ENCODE results near the gene DNAJC21. TPM values are rescaled to one million over a fixed set of nuclear protein-coding genes. Genes with fewer than 3 reads are reported as not detected.

Gene DNAJC21
- 10 to 100 TPM; 46.8 to 57.9 (median 56.1) TPM for total RNA-seq
- total RNA-seq (2013): 54.7 TPM

GRCh38 chr5:34929134-34929719 lies at the start of gene DNAJC21:
Gene DNAJC21 (plus strand): TSS chr5:34929559. CDS start chr5:34929820, 261 bp downstream.
- H3K36me3 Mint-ChIP-seq: peaks cover 8% of the 10 kb centered on the region
- Histone ChIP-seq H3K27ac (ENCODE audit: low read length) (peak within 1 kb of the TSS; percentile 72), H3K4me1 (ENCODE audit: control insufficient read depth, insufficient read depth, low read length) (peaks cover 3% of the 10 kb centered on the region), H3K9me3 (ENCODE audit: control insufficient read depth, insufficient read depth, low read length) (no peaks in the 10 kb centered on the region), H3K36me3 (ENCODE audit: control insufficient read depth, insufficient read depth, low read length) (peaks cover 20% of the 10 kb centered on the region), H3K27me3 (ENCODE audit: control insufficient read depth, insufficient read depth, low read length) (no peaks in the 10 kb centered on the region), H3K4me3 (ENCODE audit: low read length) (peak within 1 kb of the TSS; percentile 64)
- ATAC-seq (peak; percentile 86 to 97 (median 88)), DNase-seq (peak; percentile 93 to 98)
- no peaks in the 10 kb centered on the region for H3K27me3 Mint-ChIP-seq (ENCODE audit: low read depth in 2 of 2)
- under 1% methylated on average over 63 of the region's 63 CpGs for WGBS (ENCODE audit: insufficient coverage)
- peak within 1 kb of the TSS; percentile 91 to 96 for H3K27ac Mint-ChIP-seq
- H3K9me3 Mint-ChIP-seq: no peaks in the 10 kb centered on the region
- intact Hi-C loops (cut with micrococcal nuclease): loop anchor here (1.0 kb wide), 1 partner anchor 14 kb away; the partner anchor contains the start of genes BRIX1 and RAD1
- no peak for TF ChIP-seq CTCF (IDR thresholded peaks at IDR 0.05)
- H3K4me1 Mint-ChIP-seq: peaks cover 23 to 34% of the 10 kb centered on the region in 2 donors
- peak within 1 kb of the TSS; percentile 97 for H3K4me3 Mint-ChIP-seq

DNA sequence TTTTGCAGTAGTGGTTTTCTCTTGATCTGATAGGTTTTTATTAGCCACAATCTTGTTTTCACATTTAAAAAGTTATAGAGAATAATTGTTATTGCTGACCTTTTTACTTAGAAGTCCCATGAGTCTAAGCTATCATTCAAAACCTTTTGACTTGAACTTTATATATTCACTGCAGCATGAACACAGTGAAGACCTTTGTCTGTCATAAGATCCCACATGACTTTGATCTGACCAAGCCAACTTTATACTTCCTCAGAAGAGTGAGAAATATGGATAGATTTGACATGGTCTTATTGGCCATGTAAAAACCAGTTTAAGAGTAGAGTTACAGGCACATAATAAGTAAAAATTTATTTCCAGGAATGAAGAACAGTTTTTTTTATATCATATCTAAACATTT lies 48.1 kb upstream of the DNAJC21 start:
- H3K27me3 ChIP-seq (ENCODE audit: control insufficient read depth, insufficient read depth, low read length): peaks cover 2% of the 10 kb centered on the region
- intact Hi-C loops (cut with micrococcal nuclease): no loop called here
- H3K27ac ChIP-seq (ENCODE audit: low read length): no peak overlapping the region
- H3K27me3 Mint-ChIP-seq (ENCODE audit: low read depth in 2 of 2): peaks cover 4 to 29% of the 10 kb centered on the region in 2 donors
- no peaks in the 10 kb centered on the region for H3K9me3 Mint-ChIP-seq
- H3K4me3 Mint-ChIP-seq: no peak overlapping the region
- no peaks in the 10 kb centered on the region for H3K36me3 Mint-ChIP-seq
- DNase-seq (no peak), ATAC-seq (no peak)
- no peak for TF ChIP-seq CTCF (IDR thresholded peaks at IDR 0.05)
- no peaks in the 10 kb centered on the region for H3K36me3 ChIP-seq (ENCODE audit: control insufficient read depth, insufficient read depth, low read length)
- no peaks in the 10 kb centered on the region for H3K9me3 ChIP-seq (ENCODE audit: control insufficient read depth, insufficient read depth, low read length)
- no peaks in the 10 kb centered on the region for H3K4me1 ChIP-seq (ENCODE audit: control insufficient read depth, insufficient read depth, low read length)
- H3K27ac Mint-ChIP-seq: no peak overlapping the region
- H3K4me1 Mint-ChIP-seq: no peaks in the 10 kb centered on the region
- H3K4me3 ChIP-seq (ENCODE audit: low read length): no peak overlapping the region

- DNase-seq (no peak), ATAC-seq (no peak)
- Mint-ChIP-seq H3K9me3 (no peaks in the 10 kb centered on the region), H3K4me1 (no peaks in the 10 kb centered on the region), H3K36me3 (no peaks in the 10 kb centered on the region), H3K27ac (no peak overlapping the region), H3K27me3 (ENCODE audit: low read depth in 2 of 2) (peaks cover 8 to 32% of the 10 kb centered on the region in 2 donors), H3K4me3 (no peak overlapping the region)
- Histone ChIP-seq H3K9me3 (ENCODE audit: control insufficient read depth, insufficient read depth, low read length) (no peaks in the 10 kb centered on the region), H3K27ac (ENCODE audit: low read length) (no peak overlapping the region), H3K4me1 (ENCODE audit: control insufficient read depth, insufficient read depth, low read length) (no peaks in the 10 kb centered on the region), H3K27me3 (ENCODE audit: control insufficient read depth, insufficient read depth, low read length) (no peaks in the 10 kb centered on the region), H3K36me3 (ENCODE audit: control insufficient read depth, insufficient read depth, low read length) (no peaks in the 10 kb centered on the region), H3K4me3 (ENCODE audit: low read length) (no peak overlapping the region)
- 82% methylated on average over 3 of the region's 3 CpGs for WGBS (ENCODE audit: insufficient coverage)
- intact Hi-C loops (cut with micrococcal nuclease): no loop called here
- no peak for TF ChIP-seq CTCF (IDR thresholded peaks at IDR 0.05)
Observed at GRCh38 chr5:34886392-34887119, 42.8 kb upstream of the DNAJC21 start.
